Activated T-helper 17 cell treated with anti-CD3 and anti-CD28 coated beads, Interleukin-2, amount 50 U/mL, for 72 hours (primary cell): ENCODE data around the gene ZNF267. TPM values are rescaled to one million over a fixed set of nuclear protein-coding genes. Genes with fewer than 3 reads are reported as not detected.
"Not testable (repeated sequence)": the region's sequence is repeated elsewhere in the genome, so short reads cannot be mapped to it uniquely, and the experiment has no call there.

Experiments
- ATAC-seq: fragments of 150-1000 bp; cut with Tn5 transposase; replicated peaks from 2 replicates; pipeline ENCODE4 v1.10.0; 2021; ENCODE audit warnings: mild to moderate bottlenecking, moderate library complexity
- H3K27ac Mint-ChIP-seq: one replicate; pipeline ENCODE4 v1.8.0; 2022; ENCODE audit warnings: mixed read lengths
- H3K27me3 Mint-ChIP-seq: one replicate; pipeline ENCODE4 v1.8.0; 2022; ENCODE audit warnings: mixed read lengths
- H3K36me3 Mint-ChIP-seq: one replicate; pipeline ENCODE4 v1.8.0; 2022; ENCODE audit warnings: low read depth, mild to moderate bottlenecking, mixed read lengths
- H3K4me1 Mint-ChIP-seq: one replicate; pipeline ENCODE4 v1.8.0; 2022; ENCODE audit warnings: mixed read lengths
- H3K4me3 Mint-ChIP-seq: one replicate; pipeline ENCODE4 v1.8.0; 2022; ENCODE audit warnings: mild to moderate bottlenecking, mixed read lengths
- H3K9me3 Mint-ChIP-seq: one replicate; pipeline ENCODE4 v1.8.0; 2022; ENCODE audit warnings: mixed read lengths
- total RNA-seq, 2 donors: library from RNA; stranded (reverse); gene quantifications; one replicate each; pipeline ENCODE4 v1.2.3, GENCODE V29; 2022

ZNF267 gene
- total RNA-seq, 2 donors from 2014 or later = 73.8 to 168 TPM

GRCh38 chr16:31904571-31904970 lies 31.0 kb downstream of the ZNF267 start:
- not testable (repeated sequence) for H3K27ac Mint-ChIP-seq, H3K27me3 Mint-ChIP-seq, ATAC-seq
- peak overlapping the region; percentile 33 for H3K4me3 Mint-ChIP-seq
- peaks cover 34% of the 10 kb centered on the region for H3K9me3 Mint-ChIP-seq
- peaks cover 13% of the 10 kb centered on the region for H3K4me1 Mint-ChIP-seq
- H3K36me3 Mint-ChIP-seq = peaks cover 100% of the 10 kb centered on the region

- H3K4me3 Mint-ChIP-seq = no peak overlapping the region
- ATAC-seq = peak; percentile 29
- no peaks in the 10 kb centered on the region for H3K27me3 Mint-ChIP-seq
- H3K9me3 Mint-ChIP-seq = peaks cover 55% of the 10 kb centered on the region
- H3K27ac Mint-ChIP-seq = no peak overlapping the region
- H3K36me3 Mint-ChIP-seq = peaks cover 100% of the 10 kb centered on the region
- peaks cover 16% of the 10 kb centered on the region for H3K4me1 Mint-ChIP-seq
Measured at GRCh38 chr16:31913668-31914067, 40.1 kb downstream of the ZNF267 start.

- H3K27me3 Mint-ChIP-seq = no peaks in the 10 kb centered on the region
- peak overlapping the region; percentile 79 for H3K27ac Mint-ChIP-seq
- peaks cover 10% of the 10 kb centered on the region for H3K4me1 Mint-ChIP-seq
- H3K9me3 Mint-ChIP-seq = peaks cover 59% of the 10 kb centered on the region
- peak overlapping the region; percentile 29 for H3K4me3 Mint-ChIP-seq
- peaks cover 96% of the 10 kb centered on the region for H3K36me3 Mint-ChIP-seq
- ATAC-seq = no peak
Measured at GRCh38 chr16:31916056-31916488, 42.5 kb downstream of the ZNF267 start.

- Mint-ChIP-seq H3K27ac (peak overlapping the region; percentile 33), H3K4me3 (no peak overlapping the region), H3K4me1 (no peaks in the 10 kb centered on the region), H3K9me3 (peaks cover 47% of the 10 kb centered on the region), H3K27me3 (no peaks in the 10 kb centered on the region), H3K36me3 (peaks cover 63% of the 10 kb centered on the region)
- ATAC-seq = no peak
Measured at GRCh38 chr16:31920373-31920772, 46.8 kb downstream of the ZNF267 start.

- H3K36me3 Mint-ChIP-seq, H3K9me3 Mint-ChIP-seq, H3K4me1 Mint-ChIP-seq, H3K27ac Mint-ChIP-seq, H3K27me3 Mint-ChIP-seq, H3K4me3 Mint-ChIP-seq: not testable (repeated sequence)
- ATAC-seq = peak; percentile 16
Measured at GRCh38 chr16:31951806-31952205, 78.2 kb downstream of the ZNF267 start.

- not testable (repeated sequence) for H3K27me3 Mint-ChIP-seq, H3K4me3 Mint-ChIP-seq, H3K36me3 Mint-ChIP-seq, H3K27ac Mint-ChIP-seq, H3K9me3 Mint-ChIP-seq, H3K4me1 Mint-ChIP-seq
- peak; percentile 83 for ATAC-seq
Measured at GRCh38 chr16:31952206-31952605, 78.6 kb downstream of the ZNF267 start.

- H3K36me3 Mint-ChIP-seq, H3K27ac Mint-ChIP-seq, H3K9me3 Mint-ChIP-seq, ATAC-seq, H3K4me1 Mint-ChIP-seq, H3K27me3 Mint-ChIP-seq, H3K4me3 Mint-ChIP-seq: not testable (repeated sequence)
Measured at GRCh38 chr16:31956221-31956620, 82.6 kb downstream of the ZNF267 start.

GRCh38 chr16:31960186-31960910 lies 86.7 kb downstream of the ZNF267 start:
- not testable (repeated sequence) for H3K27me3 Mint-ChIP-seq, H3K9me3 Mint-ChIP-seq, ATAC-seq, H3K36me3 Mint-ChIP-seq, H3K4me3 Mint-ChIP-seq, H3K4me1 Mint-ChIP-seq
- peak overlapping the region; percentile 68 for H3K27ac Mint-ChIP-seq
